Measurements from ENCODE around the gene HEMK1. TPM values are rescaled to one million over a fixed set of nuclear protein-coding genes. Genes with fewer than 3 reads are reported as not detected.

HEMK1 gene
- total RNA-seq, 1 donor from 2014 or later = 56.3 TPM

DNA sequence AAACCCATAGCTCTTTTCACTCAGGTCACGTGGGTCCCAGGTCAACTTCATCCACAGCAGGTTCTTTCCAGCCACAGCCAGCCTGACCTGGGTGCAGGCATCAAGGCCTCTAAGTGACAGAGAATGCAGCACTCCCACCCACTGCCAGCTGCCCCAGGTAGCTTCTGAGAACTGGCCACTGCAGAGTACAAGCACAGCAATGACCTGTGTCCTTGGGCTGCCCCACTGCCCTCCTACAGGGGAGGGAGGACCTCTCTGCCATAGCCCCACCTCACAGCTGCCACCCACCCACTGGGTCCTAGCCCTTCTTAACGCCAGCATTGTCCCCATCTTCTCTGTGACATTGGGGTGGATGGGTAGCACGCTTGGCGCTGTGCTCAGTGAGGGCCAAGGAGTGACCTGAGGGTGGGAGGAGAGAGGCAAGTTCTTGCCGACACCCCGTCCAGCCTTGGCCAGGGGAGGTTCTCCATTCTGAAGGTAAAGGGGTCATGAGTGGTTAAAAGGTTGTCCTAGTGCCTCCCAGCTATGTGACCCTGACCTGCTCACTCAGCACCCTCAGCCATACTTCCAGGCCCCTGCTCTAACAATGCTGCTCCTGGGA, 29.9 kb downstream of the HEMK1 start:
- intact Hi-C loops (cut with micrococcal nuclease) = no loop called here

DNA sequence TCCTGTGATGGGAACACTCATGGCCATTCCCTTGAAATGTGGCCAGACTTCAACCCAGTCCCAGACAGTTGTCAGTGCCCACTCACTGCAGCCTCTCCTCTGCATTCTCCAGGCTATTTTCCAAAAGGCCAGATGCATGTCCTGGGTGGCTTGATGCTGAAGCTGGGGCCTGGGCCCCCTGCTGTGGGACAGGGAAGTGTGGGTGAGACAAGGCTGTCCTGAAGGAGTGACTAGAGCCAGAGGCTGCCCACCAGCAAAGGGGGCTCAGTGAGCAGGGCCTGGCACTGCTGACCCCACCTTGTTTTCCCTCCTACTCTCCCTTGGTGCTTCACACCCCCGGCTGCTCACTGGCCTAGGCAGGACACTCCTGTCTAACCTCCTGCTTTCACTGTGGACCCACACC, 30.4 kb downstream of the HEMK1 start:
- intact Hi-C loops (cut with micrococcal nuclease) = no loop called here

DNA sequence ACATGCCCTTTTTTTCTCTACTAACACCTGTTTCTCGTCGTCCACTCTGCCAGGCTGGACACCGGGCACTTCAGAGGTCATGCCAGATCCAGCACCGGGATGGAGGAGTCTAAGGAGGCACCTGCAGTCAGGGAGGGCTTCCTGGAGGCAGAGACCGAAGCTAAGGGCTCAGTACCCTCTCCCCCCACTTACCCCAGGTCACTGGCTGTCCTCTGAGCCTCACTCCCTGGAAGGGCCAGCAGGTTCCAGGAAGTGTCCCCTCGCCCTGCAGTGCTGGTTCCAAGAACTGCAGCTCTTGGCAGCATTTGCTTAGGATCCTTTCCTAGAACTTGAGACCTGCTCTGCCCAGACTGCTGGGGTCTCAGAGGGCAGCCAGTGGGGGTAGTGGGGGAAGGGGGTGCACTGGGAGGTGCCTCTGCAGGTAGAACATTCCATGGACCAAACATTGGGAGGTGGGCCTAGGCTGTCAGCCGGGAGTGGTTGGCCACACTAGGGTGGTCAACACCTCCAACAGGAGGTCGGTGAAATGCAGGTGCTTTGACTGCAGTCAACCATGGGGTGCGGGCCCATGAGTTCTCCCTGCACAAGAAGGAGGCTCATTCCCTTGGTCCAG, 30.9 kb downstream of the HEMK1 start:
- intact Hi-C loops (cut with micrococcal nuclease) = no loop called here

DNA sequence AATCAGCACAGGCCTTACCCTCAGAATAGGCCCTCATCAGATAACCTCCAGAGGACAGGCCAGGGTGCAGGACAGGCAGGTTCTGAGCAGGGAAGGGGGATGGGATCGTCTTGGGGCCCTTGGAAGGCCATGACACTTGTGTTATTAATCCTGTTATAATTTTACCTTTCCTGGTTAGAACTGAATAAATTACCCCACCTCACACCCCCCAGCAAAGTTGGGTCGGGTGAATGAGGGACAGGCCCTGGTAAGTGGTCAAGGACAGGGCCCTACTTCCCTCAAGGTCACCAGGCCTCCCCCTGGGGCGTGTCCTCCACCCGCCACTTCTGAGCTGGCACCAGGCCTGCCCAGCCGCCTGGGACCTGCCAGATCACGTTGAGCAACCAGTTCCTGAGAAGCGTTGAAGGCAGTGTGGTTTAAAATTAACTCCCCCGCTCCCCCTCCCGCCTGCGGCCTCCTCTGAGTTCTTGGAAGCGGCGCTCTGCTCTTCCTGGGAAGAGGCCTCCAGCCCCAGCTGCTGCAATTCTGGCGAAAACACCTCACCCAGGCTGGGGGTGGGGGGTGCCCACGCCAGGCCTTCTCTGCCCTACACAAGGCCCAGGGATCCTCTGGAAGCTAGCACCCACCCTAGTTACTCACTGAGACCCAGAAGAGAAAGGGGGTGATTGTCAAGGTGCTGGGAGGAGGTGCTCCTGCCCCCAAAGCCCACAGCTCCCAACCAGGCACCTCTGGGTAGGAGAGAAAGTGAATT, 31.7 kb downstream of the HEMK1 start:
- intact Hi-C loops (cut with micrococcal nuclease) = loop anchor here (1.0 kb wide), 3 partner anchors 10 to 28 kb away; partner anchors contain the start of gene CISH

DNA sequence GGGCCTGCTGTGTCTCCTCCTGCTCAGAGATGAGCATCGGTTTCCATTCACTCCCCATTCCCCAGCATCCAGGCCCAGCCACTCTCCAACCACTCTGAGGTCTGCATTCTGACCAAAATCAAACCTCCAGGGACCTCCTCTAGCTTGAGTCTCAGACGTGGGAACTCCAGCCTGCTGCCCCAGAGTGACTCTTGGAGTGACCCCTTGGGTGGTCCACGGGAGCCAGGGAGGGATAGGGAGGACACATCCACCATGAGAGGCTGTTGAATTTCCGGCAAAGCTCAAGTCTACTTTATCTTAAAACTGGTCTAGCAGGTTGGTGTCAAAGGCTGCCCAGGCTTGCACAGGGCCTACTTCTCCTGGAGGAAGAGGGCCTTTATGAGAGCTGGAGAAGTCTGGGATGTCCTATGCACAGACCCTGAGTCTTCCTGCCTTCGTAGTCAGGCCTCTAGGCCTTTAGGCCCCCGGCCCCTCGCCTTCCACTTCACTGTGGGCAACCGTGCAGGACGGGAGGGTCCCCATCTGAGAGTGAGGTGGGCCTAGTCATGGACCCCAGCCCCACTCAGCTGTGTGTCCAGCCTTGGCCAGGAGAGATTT, 33.4 kb downstream of the HEMK1 start:
- intact Hi-C loops (cut with micrococcal nuclease) = no loop called here

DNA sequence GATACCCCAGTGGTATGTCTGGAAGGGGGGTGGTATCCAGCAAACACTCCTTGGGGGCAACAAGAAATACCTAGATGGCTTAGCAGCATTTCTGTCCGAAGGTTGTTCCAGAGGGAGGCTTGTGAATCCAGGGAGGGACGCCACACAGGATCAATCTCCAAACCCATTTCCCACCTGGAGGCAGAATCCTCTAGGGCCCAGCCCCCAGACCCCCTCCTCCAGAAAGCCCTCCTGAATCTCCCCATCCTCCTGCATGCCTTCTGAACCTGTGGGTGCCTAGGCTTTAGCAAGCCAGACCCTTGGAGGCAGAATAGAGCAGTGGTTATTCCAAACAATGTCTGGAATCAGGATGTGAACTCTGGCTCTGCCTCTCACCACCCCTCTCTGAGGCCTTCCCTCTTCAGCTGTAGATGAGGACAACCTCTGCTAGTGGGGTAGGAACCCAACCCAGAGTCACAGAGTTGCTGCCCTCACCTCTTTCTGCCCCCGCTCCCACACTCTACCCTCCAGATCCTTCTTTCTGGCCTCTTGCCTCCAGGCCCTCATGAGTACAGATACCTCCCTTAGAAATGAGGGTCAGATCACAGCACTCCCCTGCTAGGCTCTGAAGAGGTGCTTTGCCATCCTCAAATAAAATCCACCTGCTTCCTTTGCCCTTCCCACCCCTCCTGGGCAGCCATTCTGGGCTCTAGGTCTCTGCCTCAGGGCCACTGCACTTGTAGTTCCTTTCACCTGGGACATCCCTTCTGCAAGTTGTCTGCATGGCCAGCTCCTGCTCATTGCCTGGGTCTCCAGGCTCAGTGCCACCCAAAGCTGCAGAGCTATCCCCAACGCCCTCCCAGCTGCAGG, 34.2 kb downstream of the HEMK1 start:
- intact Hi-C loops (cut with micrococcal nuclease) = no loop called here

DNA sequence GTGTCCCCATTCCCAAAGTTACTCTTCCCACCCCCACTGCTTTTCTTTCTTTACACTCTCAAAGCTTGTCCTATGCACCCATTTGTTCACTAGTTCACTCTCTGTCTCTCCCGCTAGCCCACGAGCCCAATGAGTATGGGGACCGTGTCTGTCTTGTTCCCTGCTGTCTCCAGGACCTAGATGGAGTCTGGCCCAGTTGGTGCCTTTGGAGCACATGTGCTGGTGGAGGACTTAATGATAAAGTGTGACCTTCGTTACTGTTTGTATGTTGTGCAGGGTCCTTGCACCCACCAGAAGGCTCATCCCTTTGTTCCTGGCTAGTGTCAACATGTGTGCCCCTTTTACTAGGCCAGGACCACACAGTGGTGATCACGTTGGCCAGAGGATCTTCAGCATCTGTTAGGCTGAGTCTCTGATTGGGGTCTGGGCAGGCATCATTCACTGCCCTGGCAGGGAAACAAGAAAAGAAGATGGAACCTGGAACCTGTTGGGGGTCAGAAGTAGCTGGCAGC, 34.8 kb downstream of the HEMK1 start:
- intact Hi-C loops (cut with micrococcal nuclease) = no loop called here

DNA sequence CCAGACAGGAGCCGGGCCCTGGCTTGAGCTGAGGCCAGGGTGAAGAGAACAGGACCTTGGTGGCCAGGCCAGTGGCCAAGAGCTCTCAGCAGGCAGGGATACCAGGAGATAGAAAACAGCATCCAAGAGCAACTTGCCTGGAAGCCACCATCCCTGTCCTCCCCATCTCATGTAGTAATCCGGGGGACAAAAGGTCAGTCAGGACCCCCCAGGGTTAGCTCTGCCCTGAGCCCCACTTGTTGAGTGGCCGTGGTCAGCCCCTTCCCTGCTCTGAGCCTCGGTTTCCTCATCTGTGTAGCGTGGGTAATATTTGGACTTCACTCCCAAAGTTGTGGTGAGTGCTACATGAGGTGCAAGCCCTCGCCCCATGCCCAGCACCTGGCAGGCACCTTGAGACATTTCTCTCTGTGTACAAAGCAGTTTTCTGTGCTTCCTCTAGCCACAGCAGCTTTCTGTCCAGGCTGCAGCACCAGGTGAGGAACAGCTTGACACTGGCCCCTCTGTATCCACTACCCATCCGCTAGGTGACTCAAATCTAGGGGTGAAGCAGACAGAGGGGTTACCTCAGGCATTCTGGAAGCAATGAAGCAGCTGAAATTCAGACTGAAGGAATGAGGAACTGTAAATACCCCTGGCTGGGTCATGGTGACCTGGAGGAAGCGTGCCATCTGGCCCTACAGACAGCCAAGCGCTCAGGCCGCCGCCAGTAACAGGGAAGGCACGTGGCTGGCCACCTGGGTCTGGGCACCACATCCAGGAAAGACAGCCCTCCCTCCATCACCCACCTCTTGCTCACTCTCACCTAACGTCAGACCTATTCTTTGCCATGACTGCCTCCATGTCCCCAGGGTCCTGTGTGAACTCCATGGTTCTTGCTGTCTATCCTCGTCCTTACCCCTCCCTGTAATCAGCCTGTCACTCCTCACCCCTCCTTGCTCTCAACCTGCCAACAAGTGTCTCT, 35.6 kb downstream of the HEMK1 start:
- intact Hi-C loops (cut with micrococcal nuclease) = no loop called here

DNA sequence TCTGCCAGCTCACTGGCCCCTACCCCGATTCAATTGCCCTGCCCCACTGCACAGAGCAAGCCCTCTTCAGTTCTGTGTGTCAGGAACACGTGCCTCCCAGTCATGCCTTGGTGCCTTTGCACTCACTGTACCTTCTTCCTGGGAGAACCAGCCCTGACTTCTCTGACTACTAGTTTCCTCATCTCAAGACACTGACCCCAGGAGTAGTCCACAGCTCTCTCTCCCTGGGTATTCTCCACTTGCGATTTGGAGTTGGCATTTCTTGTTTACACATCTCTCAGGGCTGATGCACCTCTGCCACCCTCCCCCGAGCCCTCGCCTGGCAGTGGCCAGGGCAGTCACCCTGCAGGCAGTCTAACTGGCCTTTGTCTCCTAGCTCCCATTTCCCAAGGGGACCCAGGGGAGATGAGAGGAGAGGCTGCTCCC, 36.6 kb downstream of the HEMK1 start:
- intact Hi-C loops (cut with micrococcal nuclease) = no loop called here

DNA sequence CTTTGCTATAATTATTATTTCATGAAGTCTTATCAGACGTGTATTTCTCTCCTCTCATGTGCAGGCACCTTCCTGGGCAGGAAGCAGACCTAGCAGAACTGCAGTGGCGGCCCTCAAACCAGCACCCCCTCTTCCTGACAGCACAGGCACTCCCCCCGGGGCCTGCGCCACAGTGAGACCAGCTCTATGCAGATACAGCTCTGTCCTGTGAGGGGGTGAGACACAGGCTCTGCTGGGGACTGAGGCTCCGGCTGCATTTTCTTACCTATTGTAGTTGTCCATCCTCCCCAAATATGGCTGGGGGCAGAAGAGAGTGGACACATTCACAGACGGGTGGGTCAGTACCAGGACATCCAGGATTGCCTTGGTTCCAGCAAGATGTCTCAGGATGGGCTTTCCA, 37.3 kb downstream of the HEMK1 start:
- intact Hi-C loops (cut with micrococcal nuclease) = no loop called here

DNA sequence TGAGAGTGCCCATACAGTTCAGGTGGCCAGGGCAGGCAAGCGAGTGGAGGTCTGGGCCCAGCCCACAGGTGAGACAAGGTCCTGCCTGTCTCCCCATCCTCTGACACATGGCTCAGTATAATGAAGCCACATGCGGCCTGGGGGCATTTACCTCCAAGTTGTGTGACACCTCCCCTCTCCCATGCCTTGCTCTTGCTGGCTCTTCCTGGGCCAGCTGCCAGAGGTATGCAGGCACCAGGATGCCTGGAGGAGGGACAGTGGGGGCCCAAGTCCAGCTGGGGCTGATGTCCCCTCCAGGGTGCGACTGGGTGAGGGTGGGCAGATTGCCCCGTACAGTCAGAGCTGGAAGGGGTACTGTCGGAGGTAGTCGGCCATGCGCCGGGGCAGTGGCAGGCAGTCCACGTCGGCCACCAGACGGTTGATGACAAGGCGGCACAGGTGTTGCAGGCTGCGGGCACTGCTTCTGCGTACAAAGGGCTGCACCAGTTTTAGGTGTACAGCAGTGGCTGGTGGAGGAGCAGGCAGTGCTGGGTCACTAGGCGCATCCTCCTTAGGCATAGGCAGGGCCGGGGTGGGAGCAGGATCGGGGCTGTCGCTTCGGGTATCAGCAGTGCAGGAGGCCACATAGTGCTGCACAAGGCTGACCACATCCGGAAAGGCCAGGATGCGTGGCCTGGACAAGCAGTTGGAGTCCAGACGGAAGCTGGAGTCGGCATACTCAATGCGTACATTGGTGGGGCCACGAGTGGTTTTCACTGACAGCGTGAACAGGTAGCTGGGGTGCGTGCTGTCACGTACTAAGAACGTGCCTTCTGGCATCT, 38.2 kb downstream of the HEMK1 start:
- intact Hi-C loops (cut with micrococcal nuclease) = no loop called here

DNA sequence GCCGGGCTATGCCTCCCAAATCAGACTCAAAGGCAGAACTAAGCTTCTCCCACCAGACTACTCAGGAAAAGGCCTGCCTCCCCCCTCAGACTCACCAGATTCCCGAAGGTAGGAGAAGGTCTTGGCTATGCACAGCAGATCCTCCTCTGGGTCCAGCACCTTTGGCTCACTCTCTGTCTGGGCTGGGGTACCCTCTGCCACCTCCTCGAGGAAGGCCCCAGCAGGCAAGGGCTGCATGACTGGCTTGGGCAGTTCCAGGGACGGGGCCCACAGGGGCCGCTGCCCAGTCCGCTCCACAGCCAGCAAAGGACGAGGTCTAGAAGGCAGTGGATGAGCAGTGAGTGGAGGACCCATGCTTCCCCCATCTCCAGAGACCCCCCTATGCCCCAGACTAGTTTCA, 39.0 kb downstream of the HEMK1 start:
- intact Hi-C loops (cut with micrococcal nuclease) = no loop called here

DNA sequence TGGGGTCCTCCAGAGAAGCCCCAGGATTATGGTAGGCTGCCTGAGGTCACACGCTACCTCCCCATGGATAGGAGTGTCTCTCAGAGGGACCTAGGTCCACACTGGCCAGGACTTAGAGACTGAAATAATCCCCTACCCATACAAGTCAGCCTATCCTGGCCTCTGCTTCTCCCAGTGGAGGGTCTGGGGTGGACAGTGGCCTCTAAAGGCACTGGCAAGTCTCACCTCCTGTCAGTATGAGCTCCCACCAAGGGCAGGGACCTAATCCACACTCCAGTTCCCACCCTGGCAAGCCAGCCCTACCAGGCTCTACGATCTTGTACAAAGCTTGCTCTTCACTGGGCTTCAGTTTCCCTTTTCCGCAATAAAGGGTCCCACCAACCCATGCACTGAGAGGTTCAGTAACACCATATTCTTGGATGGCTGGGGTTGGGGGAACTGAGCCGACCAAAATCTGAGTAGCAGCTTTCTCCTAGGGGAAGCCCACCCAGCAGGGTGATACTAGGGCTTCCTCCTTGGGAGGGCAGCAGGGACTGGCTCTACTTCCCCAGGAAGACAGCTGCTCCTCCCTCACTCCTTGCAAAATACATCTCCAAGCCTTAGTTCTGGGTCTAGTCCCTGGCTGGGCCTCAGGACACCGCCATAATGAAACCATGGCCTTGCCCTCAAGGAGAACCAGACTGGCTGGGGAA, 39.9 kb downstream of the HEMK1 start:
- intact Hi-C loops (cut with micrococcal nuclease) = no loop called here

DNA sequence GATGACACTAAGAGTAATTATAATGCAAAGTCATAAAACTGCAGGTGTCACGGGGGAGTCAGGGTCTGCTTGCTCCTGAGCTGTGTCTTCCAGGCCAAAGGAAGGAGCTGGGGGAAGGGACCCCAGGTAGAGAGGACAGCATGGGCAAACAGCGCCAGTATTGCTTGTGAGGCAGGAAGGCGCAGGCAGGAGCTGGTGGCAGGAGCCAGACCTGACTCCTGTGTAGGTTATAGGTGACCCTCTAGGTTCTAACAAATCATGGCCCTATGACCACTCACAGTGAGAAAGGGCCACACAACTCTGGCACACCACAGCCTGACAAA, 40.4 kb downstream of the HEMK1 start:
- intact Hi-C loops (cut with micrococcal nuclease) = loop anchor here (2.0 to 10.0 kb wide), 5 partner anchors 311 to 1665 kb away; partner anchors contain the start of genes GNAI2, HYAL3, NAA80 and PARP3

DNA sequence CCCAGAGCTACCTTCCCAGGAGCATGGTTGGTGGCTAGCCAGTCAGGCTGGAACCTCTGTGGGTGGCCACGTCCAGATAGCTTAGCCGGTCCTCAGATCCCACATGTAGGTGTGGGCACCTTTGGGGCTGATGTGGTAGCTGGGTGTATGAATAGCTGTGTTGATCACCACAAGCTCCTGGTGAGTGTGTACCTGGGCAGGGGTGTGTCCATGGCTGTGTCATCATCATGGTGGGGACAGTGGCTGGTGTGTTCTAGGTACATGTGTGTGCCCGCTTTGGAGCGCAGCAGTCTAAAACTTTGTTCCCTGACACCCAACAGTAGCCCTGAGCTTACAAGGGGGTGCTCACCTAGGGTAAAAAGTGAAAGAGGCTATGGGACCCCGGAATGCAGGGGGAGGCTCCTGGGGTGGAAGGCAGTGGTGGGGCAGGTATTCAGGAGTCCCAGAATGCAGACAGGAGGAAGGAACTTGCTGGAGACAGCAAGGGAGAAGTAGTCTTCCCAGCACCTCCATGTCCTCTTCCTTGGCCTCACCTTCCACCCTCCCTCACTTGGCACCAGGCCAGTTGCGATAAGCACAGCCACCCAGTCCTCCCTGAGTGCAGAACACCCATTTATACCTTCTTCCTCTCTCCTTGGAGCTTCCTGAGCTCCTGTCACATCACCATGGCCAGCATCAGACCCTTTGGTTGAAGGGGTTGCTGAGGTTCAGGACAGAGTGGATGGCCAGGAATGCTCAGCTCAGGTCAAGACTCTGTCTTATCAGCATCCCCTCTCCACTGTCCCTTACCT, 41.1 kb downstream of the HEMK1 start:
- intact Hi-C loops (cut with micrococcal nuclease) = loop anchor here (2.0 to 10.0 kb wide), 5 partner anchors 312 to 1664 kb away; partner anchors contain the start of genes GNAI2, HYAL3, NAA80 and PARP3

DNA sequence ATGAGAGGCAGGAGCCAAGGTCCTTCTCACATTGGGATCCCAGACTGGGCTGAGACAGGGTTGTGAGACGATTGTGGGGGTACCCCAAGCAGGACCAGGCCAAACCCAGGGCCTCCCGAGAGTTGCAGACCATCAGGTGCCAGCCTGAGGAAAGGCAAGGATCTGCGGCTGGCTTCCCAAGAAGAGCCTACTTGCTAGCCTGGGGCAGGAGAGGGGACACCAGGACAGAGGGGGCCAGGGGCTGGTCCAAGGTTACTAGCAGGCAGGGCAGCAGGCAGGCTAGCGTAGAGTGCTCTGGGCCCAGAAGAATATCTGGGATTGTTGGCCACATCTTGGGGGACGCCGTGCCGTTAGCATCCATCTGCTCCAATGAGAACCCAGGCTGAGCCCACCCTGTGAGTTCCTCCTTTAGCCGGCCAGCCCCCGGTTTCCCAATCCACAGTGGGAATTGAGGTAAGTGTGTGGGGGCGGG, 41.7 kb downstream of the HEMK1 start:
- intact Hi-C loops (cut with micrococcal nuclease) = loop anchor here (1.0 to 10.0 kb wide), 6 partner anchors 10 to 1664 kb away; partner anchors contain the start of genes GNAI2, HYAL3, NAA80 and PARP3

Measured in T-helper 1 cell treated with Interleukin-12 subunit alpha and Interleukin-12 subunit beta and Interleukin-4 antibody, amounts not matched to agents 30 ng/mL and 1 ng/mL, for 36 hours (primary cell).